MM.1S (cell line): ENCODE results near the gene DGKG.

Experiments used
- DNase-seq: peaks from one replicate; pipeline ENCODE4 v3.0.0-alpha.2; 2015
- H2AFZ ChIP-seq: fragments of 300-600 bp; sonication (generic); 2 replicates; pipeline ENCODE4 v1.6.0; 2016; ENCODE audit warnings: antibody characterized with exemption, low read length
- H3F3A ChIP-seq: fragments of 300-600 bp; sonication (generic); 2 replicates; pipeline ENCODE4 v1.6.1; 2016; ENCODE audit warnings: mild to moderate bottlenecking, antibody characterized with exemption, low read length, moderate library complexity, mixed read lengths; ENCODE audit not compliant: insufficient read depth
- H3K27ac ChIP-seq: fragments of 300-600 bp; sonication (generic); 2 replicates; pipeline ENCODE4 v1.5.1; 2016; ENCODE audit warnings: mild to moderate bottlenecking, low read length
- H3K27me3 ChIP-seq: fragments of 300-600 bp; sonication (generic); replicated peaks from 2 replicates; pipeline ENCODE4 v1.6.0; 2016; ENCODE audit warnings: low read length; ENCODE audit not compliant: insufficient read depth
- H3K36me3 ChIP-seq: fragments of 300-600 bp; sonication (generic); replicated peaks from 2 replicates; pipeline ENCODE4 v1.6.1; 2016; ENCODE audit warnings: mild to moderate bottlenecking, low read length, mixed read lengths; ENCODE audit not compliant: insufficient read depth
- H3K4me1 ChIP-seq: fragments of 300-600 bp; sonication (generic); 2 replicates; pipeline ENCODE4 v1.6.1; 2016; ENCODE audit warnings: low read length, mixed read lengths
- H3K4me2 ChIP-seq: fragments of 300-600 bp; sonication (generic); 2 replicates; pipeline ENCODE4 v1.6.0; 2016; ENCODE audit warnings: low read depth, low read length
- H3K4me3 ChIP-seq: fragments of 300-600 bp; sonication (generic); 2 replicates; pipeline ENCODE4 v1.5.1; 2016; ENCODE audit warnings: low read length, mixed read lengths
- H3K79me2 ChIP-seq: fragments of 300-600 bp; sonication (generic); 2 replicates; pipeline ENCODE4 v1.6.1; 2016; ENCODE audit warnings: mixed run types, low read length, mixed read lengths
- H3K9ac ChIP-seq: fragments of 300-600 bp; sonication (generic); 2 replicates; pipeline ENCODE4 v1.6.1; 2016; ENCODE audit warnings: low read length, mixed read lengths
- H3K9me2 ChIP-seq: fragments of 300-600 bp; sonication (generic); replicated peaks from 2 replicates; pipeline ENCODE4 v1.6.1; 2016; ENCODE audit warnings: mild to moderate bottlenecking, low read length, mixed read lengths; ENCODE audit not compliant: insufficient read depth
- H3K9me3 ChIP-seq: fragments of 300-600 bp; sonication (generic); replicated peaks from 2 replicates; pipeline ENCODE4 v1.6.1; 2016; ENCODE audit warnings: mild to moderate bottlenecking, low read length, mixed read lengths; ENCODE audit not compliant: insufficient read depth
- H4K20me1 ChIP-seq: fragments of 300-600 bp; sonication (generic); 2 replicates; pipeline ENCODE4 v1.6.1; 2016; ENCODE audit warnings: mild to moderate bottlenecking, low read length, moderate library complexity, mixed read lengths; ENCODE audit not compliant: insufficient read depth
- CTCF ChIP-seq: fragments of 300-600 bp; sonication (generic); IDR thresholded peaks from 2 replicates; pipeline ENCODE4 v1.5.1; 2016; ENCODE audit warnings: antibody characterized with exemption, low read length, mixed read lengths
- EZH2 ChIP-seq: fragments of 300-600 bp; sonication (generic); optimal IDR thresholded peaks from 2 replicates; pipeline ENCODE3; 2017; ENCODE audit warnings: low read depth, mild to moderate bottlenecking, antibody characterized with exemption, low read length, mixed read lengths
- EZH2phosphoT487 ChIP-seq: fragments of 300-600 bp; sonication (generic); IDR thresholded peaks from 2 replicates; pipeline ENCODE4 v1.6.1; 2018; ENCODE audit warnings: antibody characterized with exemption, low read length

Gene DGKG

DNA sequence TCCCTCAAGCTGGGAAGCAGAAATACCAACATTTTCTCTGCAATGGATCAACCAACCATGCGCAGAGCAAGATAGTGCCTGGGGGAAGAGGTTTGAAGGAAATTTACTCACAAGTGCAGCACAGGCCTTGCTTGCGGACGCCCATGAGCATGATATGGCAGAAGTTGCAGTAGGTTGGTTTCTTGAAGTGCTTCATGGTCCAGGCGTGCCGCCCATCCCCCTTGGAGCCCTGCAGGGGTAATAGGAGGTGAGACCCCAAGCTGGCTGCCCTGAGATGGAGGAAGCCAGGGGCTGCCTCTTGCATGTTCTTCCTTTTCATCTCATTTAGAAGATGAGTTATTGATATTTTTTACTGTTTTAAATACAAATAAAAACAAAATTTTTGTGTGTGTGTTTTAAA is 86.6 kb downstream of the DGKG start:
- no peak overlapping the region for H2AFZ ChIP-seq
- H3K4me2 ChIP-seq: no peak overlapping the region

DNA sequence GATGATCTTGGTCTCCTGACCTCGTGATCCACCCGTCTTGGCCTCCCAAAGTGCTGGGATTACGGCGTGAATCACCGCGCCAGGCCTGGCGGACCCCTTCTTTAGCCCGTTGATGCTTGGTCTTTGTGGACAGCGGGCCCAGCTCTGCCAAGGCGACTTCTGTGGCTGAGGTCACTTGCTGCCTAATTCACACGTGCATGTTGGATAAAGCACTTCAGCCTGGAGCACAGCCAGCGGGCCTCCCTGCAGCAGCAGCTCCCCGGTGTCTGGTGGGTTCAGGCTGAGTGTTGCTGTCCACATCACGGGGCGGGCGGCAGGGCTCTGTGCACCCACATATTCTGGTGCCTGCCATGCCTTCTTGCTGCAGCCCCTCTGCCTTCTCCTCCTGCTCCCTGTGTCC is 88.4 kb downstream of the DGKG start:
- DNase-seq: no peak
- no peaks in the 10 kb centered on the region for H3F3A ChIP-seq
- H3K4me2 ChIP-seq: no peak overlapping the region
- TF ChIP-seq EZH2 (no peak), CTCF (no peak), EZH2phosphoT487 (no peak)
- H3K27ac ChIP-seq: no peak overlapping the region
- H3K9ac ChIP-seq: no peak overlapping the region
- no peaks in the 10 kb centered on the region for H3K27me3 ChIP-seq
- no peak overlapping the region for H3K4me3 ChIP-seq
- H3K9me2 ChIP-seq: no peaks in the 10 kb centered on the region
- no peaks in the 10 kb centered on the region for H3K4me1 ChIP-seq
- H3K79me2 ChIP-seq: no peaks in the 10 kb centered on the region
- H3K36me3 ChIP-seq: no peaks in the 10 kb centered on the region
- no peaks in the 10 kb centered on the region for H3K9me3 ChIP-seq
- no peaks in the 10 kb centered on the region for H4K20me1 ChIP-seq
- H2AFZ ChIP-seq: no peak overlapping the region

More for the DNA sequence above, 86.6 kb downstream of the DGKG start:
- Histone ChIP-seq H3K9me3 (no peaks in the 10 kb centered on the region), H4K20me1 (no peaks in the 10 kb centered on the region), H3K27ac (no peak overlapping the region), H3K27me3 (no peaks in the 10 kb centered on the region), H3K36me3 (no peaks in the 10 kb centered on the region), H3F3A (no peaks in the 10 kb centered on the region), H3K9ac (no peak overlapping the region), H3K79me2 (no peaks in the 10 kb centered on the region), H3K4me1 (no peaks in the 10 kb centered on the region), H3K9me2 (no peaks in the 10 kb centered on the region), H3K4me3 (no peak overlapping the region)
- TF ChIP-seq EZH2phosphoT487 (no peak), CTCF (no peak), EZH2 (no peak)
- DNase-seq: no peak

GRCh38 chr3:186270701-186271100 is 91.3 kb downstream of the DGKG start:
- no peak overlapping the region for H3K27ac ChIP-seq
- no peaks in the 10 kb centered on the region for H3K79me2 ChIP-seq
- H3K9me3 ChIP-seq: no peaks in the 10 kb centered on the region
- no peaks in the 10 kb centered on the region for H3F3A ChIP-seq
- no peaks in the 10 kb centered on the region for H3K4me1 ChIP-seq
- no peaks in the 10 kb centered on the region for H4K20me1 ChIP-seq
- H3K4me3 ChIP-seq: no peak overlapping the region
- no peak overlapping the region for H3K4me2 ChIP-seq
- no peaks in the 10 kb centered on the region for H3K36me3 ChIP-seq
- no peaks in the 10 kb centered on the region for H3K27me3 ChIP-seq
- TF ChIP-seq EZH2phosphoT487 (no peak), CTCF (no peak), EZH2 (no peak)
- H3K9me2 ChIP-seq: no peaks in the 10 kb centered on the region
- DNase-seq: no peak
- H3K9ac ChIP-seq: no peak overlapping the region
- no peak overlapping the region for H2AFZ ChIP-seq
